Measurements from ENCODE around the gene CCDC138.

The CCDC138 gene

GRCh38 chr2:108803045-108803736, 16.6 kb downstream of the CCDC138 start:
- TF ChIP-seq CTCF (IDR thresholded peaks at IDR 0.05; ENCODE audit: borderline replicate concordance, insufficient read depth, low read depth, low read length) = no peak

GRCh38 chr2:108805032-108805431, 18.5 kb downstream of the CCDC138 start:
- no peak for TF ChIP-seq CTCF (IDR thresholded peaks at IDR 0.05; ENCODE audit: borderline replicate concordance, insufficient read depth, low read depth, low read length)
- H3K4me3 ChIP-seq (ENCODE audit: low read depth, low read length) = no peak overlapping the region

More at GRCh38 chr2:108803045-108803736, 16.6 kb downstream of the CCDC138 start:
- no peak overlapping the region for H3K4me3 ChIP-seq (ENCODE audit: low read depth, low read length)

GRCh38 chr2:108805782-108806181, 19.2 kb downstream of the CCDC138 start:
- TF ChIP-seq CTCF (IDR thresholded peaks at IDR 0.05; ENCODE audit: borderline replicate concordance, insufficient read depth, low read depth, low read length) = no peak
- no peak overlapping the region for H3K4me3 ChIP-seq (ENCODE audit: low read depth, low read length)

- no peak for TF ChIP-seq CTCF (IDR thresholded peaks at IDR 0.05; ENCODE audit: borderline replicate concordance, insufficient read depth, low read depth, low read length)
- no peak overlapping the region for H3K4me3 ChIP-seq (ENCODE audit: low read depth, low read length)
Measured at GRCh38 chr2:108806371-108807113, 20.0 kb downstream of the CCDC138 start.

GRCh38 chr2:108809936-108810335, 23.4 kb downstream of the CCDC138 start:
- TF ChIP-seq CTCF (IDR thresholded peaks at IDR 0.05; ENCODE audit: borderline replicate concordance, insufficient read depth, low read depth, low read length) = no peak

GRCh38 chr2:108810993-108811957, 24.7 kb downstream of the CCDC138 start:
- no peak overlapping the region for H3K4me3 ChIP-seq (ENCODE audit: low read depth, low read length)
- no peak for TF ChIP-seq CTCF (IDR thresholded peaks at IDR 0.05; ENCODE audit: borderline replicate concordance, insufficient read depth, low read depth, low read length)

More at GRCh38 chr2:108809936-108810335, 23.4 kb downstream of the CCDC138 start:
- H3K4me3 ChIP-seq (ENCODE audit: low read depth, low read length) = no peak overlapping the region

All from GM12875 (cell line).